HEK293T (cell line): ENCODE measurements around the gene FTO.

Source experiments
- BHLHE40 ChIP-seq: fragments of 450-650 bp; IDR thresholded peaks from 2 replicates; pipeline ENCODE4 v1.6.1; 2016; ENCODE audit warnings: mild to moderate bottlenecking, moderate library complexity, borderline replicate concordance
- FOXK2 ChIP-seq: fragments of 450-650 bp; IDR thresholded peaks from 2 replicates; pipeline ENCODE4 v1.6.1; 2016; ENCODE audit warnings: mild to moderate bottlenecking
- FOXM1 ChIP-seq: fragments of 450-650 bp; IDR thresholded peaks from 2 replicates; pipeline ENCODE4 v1.6.1; 2017; ENCODE audit warnings: mild to moderate bottlenecking, borderline replicate concordance
- PKNOX1 ChIP-seq: fragments of 450-650 bp; IDR thresholded peaks from 2 replicates; pipeline ENCODE4 v1.6.1; 2016
- SUZ12 ChIP-seq: fragments of 450-650 bp; IDR thresholded peaks from 2 replicates; pipeline ENCODE4 v1.6.1; 2016; ENCODE audit warnings: mild to moderate bottlenecking
- TARDBP ChIP-seq: fragments of 450-650 bp; IDR thresholded peaks from 2 replicates; pipeline ENCODE4 v1.6.1; 2016

- TF ChIP-seq SUZ12, result no peak
- no peak for TF ChIP-seq FOXK2
- TF ChIP-seq FOXM1, result no peak
- TF ChIP-seq PKNOX1, result no peak
- TF ChIP-seq TARDBP, result no peak
- no peak for TF ChIP-seq BHLHE40
Observed at GRCh38 chr16:54055191-54055590, 351.2 kb downstream of the FTO start.
